Measurements from ENCODE around the gene ZNF609.

GRCh38 chr15:64703632-64703959, 243.2 kb downstream of the ZNF609 start:
- TF ChIP-seq CTCF (IDR thresholded peaks at IDR 0.05) (no peak), POLR2AphosphoS5 (IDR thresholded peaks at IDR 0.05) (no peak)
